Measurements from ENCODE around the gene RARS2.

The RARS2 gene

DNA sequence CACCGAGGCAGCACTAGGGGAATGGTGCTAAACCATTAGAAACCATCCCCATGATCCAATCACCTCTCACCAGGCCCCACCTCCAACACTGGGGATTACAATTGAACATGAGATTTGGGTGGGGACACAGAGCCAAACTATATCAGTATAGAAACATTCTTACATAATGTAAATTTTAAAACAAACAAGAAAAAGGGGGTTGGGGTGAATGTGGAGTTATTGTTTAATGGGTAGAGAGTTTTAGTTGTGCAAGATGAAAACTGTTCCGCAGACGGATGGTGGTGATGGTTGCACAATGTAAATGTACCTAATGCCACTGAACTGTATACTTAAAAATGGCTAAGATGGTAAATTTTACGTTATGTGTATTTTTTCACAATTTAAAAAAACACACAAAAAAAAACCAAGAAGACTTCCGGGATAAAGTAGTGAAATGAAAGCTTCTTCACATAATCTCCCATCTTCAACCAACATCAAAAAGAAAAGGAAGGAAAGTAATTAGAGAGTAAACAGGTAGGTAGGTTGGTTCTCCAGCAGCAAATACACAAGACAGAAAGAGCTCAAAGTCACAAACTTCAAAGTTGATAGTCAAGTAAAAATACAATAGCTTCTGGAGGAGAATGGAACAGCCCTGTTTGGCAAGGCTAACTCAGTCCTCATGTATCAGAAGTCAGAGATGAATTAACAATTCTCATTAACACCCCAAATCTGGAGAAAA, 16.3 kb downstream of the RARS2 start:
- DNase-seq = no peak

DNA sequence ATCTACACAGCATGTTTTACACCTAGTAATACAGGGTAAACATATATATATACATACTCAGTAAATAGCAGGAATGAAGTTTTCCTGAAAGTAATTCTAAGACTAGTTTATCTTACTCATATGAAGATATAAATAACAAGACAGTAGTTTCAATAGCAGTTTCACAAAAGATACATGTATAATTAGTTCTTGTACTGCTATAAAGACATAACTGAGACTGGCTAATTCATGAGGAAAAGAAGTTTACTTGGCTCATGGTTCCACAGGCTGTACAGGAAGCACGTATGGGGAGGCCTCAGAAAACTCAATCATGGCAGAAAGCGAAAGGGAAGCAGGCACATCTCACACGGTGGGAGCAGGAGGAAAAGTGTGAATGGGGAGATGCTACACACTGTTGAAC, 16.9 kb downstream of the RARS2 start:
- DNase-seq = no peak

DNA sequence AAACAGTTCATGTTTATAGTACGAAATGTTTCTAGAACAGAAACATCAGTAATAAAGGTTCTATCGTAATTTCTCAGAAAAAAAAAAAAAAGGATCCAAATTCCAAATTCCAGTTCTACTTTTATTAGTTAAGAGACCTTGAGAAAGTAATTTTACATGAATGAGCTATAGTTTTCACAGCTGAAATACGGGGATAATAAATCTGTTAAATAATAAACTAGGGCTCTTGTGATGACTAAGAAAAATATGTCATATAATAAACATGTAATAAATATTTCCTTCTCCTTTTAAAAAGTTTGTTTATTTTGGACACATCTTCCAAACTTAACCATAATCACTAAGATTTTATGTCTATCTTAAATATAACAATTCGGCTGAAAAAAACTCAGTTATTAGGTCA, 17.8 kb downstream of the RARS2 start:
- DNase-seq = no peak

DNA sequence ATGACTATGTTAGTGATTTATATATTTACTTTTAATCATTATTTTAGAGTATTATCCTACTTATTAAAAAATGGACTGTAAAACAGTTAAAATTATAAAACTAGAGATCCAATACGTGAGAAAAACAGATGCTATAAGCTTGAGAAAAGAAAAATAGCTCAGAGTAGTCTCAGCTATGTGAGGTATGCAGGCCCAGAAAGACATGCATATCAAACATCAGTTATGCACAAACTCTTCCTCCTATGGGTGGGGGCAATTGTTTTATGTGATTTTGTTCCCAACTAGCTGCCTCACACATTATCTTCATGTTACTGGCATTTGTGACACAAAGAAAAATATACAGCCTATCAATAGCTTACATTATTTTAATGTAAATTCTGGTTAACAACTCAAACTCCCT, 28.8 kb downstream of the RARS2 start:
- DNase-seq = no peak

DNA sequence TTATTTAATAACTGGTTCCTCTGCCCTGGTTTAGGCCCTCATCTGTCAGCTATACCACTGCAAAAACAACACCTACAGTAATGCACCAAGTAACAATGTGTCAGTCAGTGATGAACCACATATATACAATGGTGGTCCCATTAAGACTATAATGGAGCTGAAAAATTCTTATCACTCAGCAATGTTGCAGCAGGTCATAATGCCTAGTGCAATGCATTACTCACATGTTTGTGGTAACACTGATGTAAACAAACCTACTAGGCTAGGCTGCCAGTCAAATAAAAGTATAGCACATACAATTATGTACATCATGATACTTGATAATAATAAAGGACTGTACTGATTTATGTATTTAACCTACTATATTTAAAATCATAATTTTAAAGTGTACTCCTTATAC, 31.3 kb downstream of the RARS2 start:
- DNase-seq = no peak

DNA sequence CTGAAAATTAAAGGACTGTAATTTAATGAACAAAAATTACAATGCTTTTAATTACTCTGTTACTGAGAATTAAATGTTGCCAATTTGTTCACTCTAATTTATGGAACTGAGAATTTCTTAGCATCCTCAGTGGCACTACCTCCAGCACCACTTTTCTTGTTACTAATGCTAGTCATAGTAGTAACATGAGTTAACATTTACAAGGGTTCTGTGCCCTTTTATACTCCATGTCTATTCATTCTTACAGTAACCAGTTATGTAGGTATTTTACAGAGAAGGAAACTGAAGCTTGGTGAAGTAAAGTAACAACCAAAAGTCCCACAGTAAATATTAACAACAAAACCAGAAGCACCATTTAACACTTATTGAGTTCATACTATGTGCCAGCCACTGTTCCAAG, 34.3 kb downstream of the RARS2 start:
- no peak for DNase-seq

DNA sequence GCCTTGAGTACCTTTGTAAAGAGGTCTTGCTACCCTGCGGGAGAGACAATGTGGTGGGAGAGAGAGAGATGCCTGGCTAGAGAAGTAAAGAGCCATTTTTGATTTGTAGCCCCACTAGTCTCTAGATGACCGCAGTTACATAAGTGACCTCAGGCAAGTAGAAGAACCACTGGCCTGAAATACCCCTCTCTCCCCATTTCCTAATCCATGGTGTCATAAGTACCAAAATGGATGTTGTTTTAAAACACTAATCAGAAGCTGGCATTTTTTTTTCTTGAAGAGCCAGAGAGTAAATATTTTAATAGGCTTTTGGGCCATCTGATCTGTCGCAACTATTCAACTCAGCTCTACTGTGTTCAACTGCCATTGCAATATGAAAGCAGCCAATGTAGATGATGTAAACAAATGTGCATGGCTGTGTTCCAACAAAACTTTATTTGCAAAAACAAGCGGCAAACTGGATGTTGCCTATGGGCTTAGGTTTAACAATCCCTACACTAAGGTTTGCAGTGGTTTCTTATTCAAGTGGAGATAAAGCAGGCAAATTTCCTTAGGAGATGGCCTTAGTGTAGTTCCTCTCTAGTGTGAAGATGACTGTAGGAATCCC, 36.5 kb downstream of the RARS2 start:
- no peak for DNase-seq

DNA sequence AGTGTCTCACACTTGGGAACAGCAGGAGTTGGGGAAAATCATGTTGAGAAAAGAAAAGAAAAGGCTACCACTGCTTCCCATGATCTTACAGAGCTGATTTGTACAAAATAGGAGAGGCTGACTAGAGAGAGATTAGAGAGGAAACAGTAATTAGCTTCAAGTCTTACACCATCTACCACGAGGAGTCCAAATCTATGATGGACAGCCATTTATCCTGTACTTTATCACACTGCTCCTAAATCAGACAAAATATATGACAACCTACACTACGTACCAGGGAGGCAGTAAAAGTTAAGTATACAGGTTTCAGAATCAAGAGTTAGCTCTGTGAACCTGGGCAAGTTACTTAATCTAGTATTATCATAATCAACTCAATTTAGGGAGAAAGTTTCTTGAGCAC, 38.0 kb downstream of the RARS2 start:
- DNase-seq = no peak

DNA sequence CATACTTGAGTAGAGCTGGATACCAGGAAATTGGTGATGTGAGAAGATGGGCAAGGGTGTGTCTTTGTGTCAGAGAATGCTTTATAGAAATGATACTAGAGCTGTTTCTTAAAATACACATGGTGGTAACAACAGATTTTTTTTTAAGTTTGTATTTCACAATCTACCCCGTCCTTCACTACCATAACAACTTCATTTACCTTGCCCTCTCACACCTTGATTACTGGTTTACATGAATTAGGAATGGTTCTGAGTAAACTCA, 45.4 kb downstream of the RARS2 start:
- DNase-seq = no peak

DNA sequence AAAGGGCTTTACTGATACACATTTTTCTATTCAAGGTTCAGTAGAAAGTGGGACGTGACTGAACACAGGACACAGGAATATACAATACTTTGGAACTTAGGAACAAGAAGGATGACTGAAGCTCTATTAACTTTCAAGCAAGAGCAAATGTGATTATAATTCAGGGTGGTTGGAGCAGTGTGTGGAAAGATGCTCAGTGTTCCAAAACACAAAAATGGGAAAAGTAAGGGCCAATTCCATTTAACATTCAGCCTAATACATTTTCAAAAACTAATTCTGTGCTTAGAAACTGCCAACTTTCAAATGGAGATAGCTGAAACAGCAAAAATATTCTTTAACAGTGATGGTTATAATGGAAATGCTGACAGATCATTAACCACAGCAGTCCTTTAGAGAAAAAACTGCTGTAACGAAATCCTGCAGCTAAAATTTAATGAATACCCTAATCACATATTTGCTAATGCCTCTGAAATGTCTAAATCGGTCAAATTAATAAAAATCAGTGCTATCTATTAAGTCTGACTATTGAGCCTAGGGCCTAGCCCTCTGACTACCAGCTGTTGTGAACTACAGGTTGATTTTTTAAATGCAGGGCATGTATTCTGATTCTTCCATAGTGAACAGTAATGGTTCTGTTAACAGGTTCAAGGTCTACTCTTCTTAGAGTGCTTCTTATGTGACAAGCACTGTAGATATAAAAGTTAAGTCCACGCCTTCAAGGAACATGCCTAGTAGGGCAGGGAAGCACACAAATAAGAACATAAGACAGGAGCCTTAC, 45.9 kb downstream of the RARS2 start:
- no peak for DNase-seq

DNA sequence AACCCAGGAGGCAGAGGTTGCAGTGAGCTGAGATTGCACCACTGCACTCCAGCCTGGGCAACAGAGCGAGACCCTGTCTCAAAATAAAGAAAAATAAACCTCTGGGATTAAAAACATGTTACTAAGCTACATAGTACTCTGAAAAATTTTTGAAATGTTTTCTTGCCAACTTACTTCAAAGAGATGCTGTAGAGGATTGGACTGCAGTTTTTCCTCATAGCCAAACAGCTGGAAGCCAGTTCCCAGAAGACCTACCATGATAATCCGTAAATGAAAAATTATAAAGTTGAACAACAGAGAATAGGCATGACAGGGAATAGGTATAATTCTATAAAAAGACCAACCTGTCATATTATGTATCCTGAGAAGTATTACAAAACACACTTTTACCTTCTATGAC, 48.0 kb downstream of the RARS2 start:
- DNase-seq = no peak

DNA sequence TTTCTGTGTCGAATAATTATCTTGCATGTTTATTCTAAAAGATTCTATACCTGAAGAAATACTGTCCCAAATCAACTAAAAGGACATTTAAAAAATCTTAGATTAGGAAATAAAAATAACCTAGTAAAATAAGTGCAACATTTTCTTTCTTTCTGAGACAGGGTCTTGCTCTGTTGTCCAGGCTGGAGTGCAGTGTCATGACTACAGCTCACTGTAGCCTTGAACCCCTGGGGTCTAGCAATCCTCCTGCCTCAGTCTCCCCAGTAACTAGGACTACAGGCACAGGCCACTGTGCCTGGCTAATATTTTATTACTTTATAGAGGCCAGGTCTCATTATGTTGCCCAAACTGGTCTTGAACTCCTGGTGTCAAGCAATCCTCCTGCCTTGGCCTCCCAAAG, 48.7 kb downstream of the RARS2 start:
- DNase-seq = no peak

DNA sequence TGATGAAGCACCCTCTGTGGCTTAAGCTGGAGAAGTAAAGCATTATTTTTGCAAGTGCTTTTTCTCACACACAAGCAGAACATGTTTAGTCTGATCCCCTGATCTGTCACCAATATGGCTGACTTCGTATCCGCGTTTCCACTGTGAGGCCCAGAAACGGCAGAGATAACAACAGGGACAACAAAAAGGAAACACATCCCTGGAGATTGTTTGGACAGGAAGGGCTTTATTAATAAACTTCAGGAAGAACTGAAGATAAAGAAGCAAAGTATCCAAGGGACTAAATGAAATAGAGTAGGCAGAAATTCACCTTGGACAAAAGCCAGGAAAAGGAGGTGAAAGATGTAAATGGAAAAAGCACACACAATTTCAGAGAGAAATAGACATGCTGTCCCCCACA, 49.2 kb downstream of the RARS2 start:
- DNase-seq = no peak

DNA sequence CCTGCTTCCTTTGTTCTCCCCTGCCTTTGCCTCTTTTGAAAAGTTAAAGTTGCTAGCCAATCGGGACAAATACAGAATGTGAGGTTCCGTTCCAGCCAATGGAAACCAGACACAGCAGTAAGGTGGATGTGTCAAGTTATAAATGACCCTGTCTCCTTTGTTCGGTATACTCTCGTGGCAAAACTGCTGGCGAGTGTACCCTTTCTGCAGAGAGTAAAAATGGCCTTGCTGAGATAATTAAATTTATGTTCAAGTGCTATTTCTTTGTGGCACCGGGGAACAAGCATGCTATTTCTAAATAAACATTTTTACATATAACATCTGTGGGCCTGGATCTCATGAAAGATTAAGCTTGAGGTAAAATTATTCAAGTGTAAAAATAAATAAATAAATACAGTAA, 50.2 kb downstream of the RARS2 start:
- DNase-seq = no peak

DNA sequence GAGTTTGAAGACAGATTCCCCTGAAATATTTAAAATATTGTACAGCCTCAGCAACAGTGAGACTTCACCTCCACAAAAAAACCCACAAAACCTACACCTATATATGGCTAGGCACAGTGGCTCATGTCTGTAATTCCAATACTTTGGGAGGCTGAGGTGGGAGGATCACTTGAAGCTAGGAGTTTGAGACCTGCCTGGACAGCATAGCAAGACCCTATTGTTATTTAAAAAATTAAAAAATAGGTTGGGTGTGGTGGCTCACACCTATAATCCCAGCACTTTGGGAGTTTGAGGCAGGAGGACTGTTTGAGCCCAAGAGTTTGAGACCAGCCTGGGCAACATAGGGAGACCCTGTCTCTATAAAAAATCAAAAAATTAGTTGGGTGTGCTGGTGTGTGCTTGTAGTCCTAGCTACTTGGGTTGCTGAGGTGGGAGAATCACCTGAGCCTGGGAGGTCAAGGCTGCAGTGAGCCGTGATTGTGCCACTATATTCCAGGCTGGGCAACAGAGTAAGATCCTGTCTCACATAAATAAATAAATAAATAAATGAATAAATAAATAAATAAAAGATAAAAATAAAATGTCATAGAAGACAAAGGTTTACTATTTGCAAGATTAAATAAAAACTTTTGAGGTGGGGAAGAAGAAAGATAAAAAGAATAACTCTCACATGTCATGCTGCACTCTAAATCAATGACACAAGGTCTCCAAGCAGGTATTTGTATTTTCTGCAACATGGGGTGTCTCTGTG, 51.1 kb downstream of the RARS2 start:
- no peak for DNase-seq

DNA sequence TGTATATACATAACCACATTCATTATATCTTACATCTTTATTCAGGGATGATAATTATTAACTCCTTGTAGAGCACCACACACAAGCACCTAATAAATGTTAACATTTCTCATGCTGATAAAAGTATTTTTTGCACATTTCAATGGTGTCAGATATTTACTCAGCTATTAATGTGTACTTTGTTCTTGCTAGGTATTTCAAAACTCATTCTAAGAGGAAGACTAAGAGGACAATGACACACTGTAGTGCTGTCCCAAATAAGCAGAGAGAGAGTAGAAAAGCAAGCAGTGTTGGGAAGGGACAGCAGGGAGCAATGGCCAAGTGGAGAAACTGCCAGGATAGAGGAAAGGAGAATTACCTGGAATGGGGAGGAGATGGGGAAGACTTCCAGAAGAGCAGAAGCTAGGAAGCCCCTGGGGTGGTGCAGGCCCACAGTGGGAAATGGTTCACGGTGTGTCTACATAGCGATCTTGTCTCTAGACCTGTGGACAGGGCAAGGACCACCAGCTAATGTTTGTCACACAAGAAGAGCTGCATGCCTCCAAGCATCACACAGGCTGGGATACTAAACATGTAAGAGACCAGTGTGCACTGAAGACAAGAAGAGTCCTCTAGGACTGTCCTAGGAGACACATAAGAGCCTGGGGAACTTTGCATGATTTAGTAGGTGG, 55.3 kb downstream of the RARS2 start:
- DNase-seq = no peak

DNA sequence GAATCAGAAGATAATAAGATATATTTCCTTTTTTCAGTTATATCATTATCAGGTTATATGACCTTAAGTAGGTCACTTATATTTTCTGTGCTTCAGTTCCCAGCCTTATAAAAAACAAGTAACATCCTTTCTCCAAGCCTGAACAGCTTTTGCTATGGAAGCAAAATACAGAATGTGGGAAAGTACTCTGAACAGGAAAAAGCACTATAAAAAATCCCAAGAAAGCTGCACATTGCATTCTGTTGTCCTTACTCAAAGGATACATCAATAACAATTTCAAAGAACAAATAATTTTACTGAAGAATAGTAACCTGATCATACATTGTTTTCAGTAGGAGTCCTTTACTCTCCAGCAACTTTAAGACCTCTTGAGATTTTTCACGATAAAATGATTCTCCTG, 60.6 kb downstream of the RARS2 start:
- DNase-seq = no peak

DNA sequence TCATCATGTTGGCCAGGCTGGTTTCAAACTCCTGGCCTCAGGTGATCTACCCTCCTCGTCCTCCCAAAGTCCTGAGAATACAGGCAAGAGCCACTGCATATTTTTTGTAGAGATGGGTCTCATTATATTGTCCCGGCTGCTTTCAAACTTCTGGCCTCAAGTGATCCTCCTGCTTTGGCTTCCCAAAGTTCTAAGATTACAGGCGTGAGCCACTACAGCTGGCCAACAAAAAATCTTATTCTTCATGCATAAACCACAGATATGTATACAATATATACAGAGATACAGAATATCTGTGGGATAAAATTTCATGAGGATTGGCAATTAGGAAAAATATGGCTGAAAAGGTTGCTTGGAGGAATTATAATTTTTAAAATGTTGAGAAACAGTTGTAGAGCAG, 67.1 kb downstream of the RARS2 start:
- no peak for DNase-seq

DNA sequence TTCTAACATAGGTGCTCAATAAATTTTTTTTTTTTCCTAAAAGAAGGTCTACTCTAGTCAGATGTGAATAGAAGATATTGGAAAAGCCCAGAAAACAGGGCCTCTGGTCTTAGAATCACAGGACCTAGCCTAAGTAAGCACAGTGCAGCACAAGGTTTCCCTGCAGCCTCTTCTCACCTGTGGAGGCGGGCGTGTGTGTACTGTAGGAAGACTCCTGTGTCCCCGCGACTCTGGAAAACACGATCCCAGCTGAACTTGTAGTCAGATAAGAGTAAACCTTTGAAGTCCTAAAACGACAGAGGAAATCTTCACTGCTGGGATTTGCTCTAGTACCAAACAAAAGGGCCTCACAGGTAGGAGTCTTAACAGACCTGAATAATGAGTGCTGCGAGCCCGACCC, 71.3 kb downstream of the RARS2 start:
- DNase-seq = no peak

DNA sequence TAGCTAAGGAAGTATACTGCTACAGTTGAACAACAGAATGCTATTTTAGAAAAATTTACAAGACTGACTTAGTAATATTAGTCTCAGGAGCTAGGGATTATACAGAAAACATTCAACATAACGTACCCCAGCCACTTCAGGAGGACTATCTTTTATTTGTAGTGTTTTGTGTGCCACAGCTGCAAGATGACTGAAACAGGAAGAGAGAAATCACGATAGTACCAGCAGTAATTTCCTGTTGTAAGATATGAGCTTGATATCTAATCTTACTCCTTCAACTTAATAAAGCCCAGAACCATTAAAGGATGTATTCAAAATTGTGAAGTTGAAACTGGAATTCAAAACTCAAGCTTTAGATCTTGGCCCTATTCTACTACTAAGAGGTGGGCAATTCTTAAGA, 75.0 kb downstream of the RARS2 start:
- DNase-seq = no peak

DNA sequence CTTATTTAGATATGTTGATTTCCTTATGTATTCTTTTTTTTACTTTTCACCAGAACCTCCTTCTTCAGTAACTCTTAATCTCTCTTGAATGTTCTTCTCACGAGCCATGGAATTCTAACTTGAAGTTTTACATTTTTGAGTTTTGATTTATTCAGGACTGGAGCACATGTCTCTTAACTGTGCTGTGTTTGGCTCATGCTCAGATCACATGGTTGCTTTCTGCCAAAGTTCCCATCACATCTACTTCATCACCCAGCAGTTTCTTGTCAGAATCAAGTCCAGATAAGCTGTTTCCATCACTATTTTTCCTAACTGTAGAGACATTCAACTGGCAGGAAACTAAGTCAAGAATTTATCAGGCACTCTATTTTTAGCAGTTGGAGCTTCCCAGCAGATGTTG, 85.3 kb downstream of the RARS2 start:
- DNase-seq = no peak

DNA sequence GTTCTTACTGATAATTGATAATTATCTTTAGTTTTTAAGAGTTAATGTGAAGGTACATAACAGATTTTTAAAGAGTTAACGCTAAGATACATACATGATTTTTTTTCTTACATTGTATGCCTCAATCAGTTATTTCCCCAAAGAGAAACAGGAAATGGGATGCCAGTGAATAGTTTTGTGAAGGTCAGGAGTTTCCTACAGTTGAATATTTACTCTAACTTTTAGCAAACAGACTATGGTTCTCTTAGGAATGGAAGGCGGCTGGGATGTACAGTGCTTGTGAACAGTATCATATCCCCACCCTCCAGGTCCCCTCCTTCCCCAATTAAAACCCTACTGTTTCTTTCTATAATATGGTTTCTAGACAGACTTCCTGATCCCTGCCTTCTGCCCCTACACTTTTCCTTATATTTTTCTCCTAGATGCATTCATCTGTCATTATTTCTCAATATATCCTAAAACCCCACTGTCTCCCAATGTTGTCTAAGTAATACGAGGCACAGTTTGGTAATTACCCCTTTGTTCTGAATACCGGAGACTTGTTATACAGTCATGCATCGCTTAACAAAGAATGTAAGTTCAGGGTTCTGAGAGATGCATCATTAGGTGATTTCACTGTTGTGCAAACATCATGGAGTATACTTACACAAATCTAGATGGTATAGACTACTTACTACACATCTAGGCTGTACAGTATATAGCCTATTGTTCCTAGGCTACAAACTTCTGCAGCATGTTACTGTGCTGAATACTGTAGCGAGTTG, 87.8 kb downstream of the RARS2 start:
- no peak for DNase-seq

DNA sequence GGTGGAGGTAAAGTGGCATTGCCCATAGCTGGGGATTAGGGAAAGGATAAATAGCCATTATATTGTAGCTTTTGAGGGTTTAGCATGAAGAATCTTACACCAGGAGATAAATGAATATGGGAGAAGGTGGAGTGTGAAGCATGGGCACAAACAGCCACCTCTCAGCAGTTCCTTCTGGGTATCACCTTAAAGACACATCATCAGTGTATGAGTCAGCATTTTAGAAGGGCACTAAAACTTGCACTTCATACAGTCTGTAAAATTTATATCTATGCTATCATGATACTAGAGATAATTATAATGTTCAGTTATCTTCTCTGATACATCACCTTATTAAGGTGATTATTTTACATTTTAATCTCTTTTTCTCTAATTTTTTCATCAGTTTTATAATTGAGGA, 91.7 kb downstream of the RARS2 start:
- DNase-seq = no peak

All from NCI-H1694 treated with DMSO at 0.1 percent for 48 hours (cell line).